Neutrophil (primary cell): ENCODE results near the gene PKD1.

ENCODE experiments used
- H3K27ac ChIP-seq: fragments of 200-600 bp; sonication (generic); 2 replicates; pipeline ENCODE4 v1.5.1; 2016; ENCODE audit warnings: mild to moderate bottlenecking, moderate library complexity
- H3K27me3 ChIP-seq: fragments of 200-600 bp; sonication (generic); 2 replicates; pipeline ENCODE4 v1.6.0; 2016; ENCODE audit warnings: mild to moderate bottlenecking
- H3K36me3 ChIP-seq: fragments of 200-600 bp; sonication (generic); 2 replicates; pipeline ENCODE4 v1.5.1; 2017
- H3K4me1 ChIP-seq, 2 experiments: fragments of 200-600 bp in 1 of 2; sonication (generic) in 1 of 2; 1 replicate in 1 of 2; 2 replicates in 1 of 2; pipeline versions ENCODE4 v1.5.1 to v1.6.1; 2013 to 2016; ENCODE audit warnings: low read depth in 1 of 2, low read length in 1 of 2, mild to moderate bottlenecking in 1 of 2, moderate library complexity in 1 of 2; ENCODE audit not compliant: control insufficient read depth in 1 of 2, insufficient read depth in 1 of 2
- H3K4me3 ChIP-seq, 2 experiments: fragments of 200-600 bp in 1 of 2; sonication (generic) in 1 of 2; 1 replicate in 1 of 2; 2 replicates in 1 of 2; pipeline ENCODE4 v1.5.1; 2013 to 2016; ENCODE audit warnings: low read depth in 1 of 2, low read length in 1 of 2, mild to moderate bottlenecking in 1 of 2, moderate library complexity in 1 of 2
- H3K9me3 ChIP-seq: fragments of 200-600 bp; sonication (generic); 2 replicates; pipeline ENCODE4 v1.5.1; 2016
- TF ChIP-seq, protein P1 (sequence below): fragments of 200-600 bp; sonication (generic); IDR thresholded peaks from 2 replicates; pipeline ENCODE4 v1.5.1; 2016; ENCODE audit warnings: antibody characterized with exemption

The PKD1 gene

DNA sequence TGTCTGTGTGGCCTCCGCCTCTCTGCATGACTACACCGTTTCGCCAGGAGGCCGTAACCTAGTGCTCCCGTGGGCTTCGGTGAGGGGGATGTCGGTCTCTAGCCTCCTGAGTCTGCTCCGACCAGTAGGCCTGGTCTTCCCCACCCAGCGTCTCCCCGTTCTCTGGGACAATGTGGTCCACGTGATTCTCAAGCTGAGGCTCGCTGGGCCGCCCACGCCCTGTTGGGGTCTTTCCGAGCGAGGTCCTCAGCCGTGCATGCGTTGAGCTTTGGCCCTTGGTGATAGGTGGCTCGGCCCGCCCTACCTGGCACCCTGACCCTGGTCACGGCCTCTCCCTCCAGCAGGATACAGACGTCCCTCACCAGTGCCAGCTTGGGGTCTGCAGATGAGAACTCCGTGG is 57.0 kb downstream of the PKD1 start:
- Histone ChIP-seq H3K9me3 (no peaks in the 10 kb centered on the region), H3K36me3 (peaks cover 99% of the 10 kb centered on the region), H3K27me3 (no peaks in the 10 kb centered on the region), H3K4me3 (no peak overlapping the region), H3K4me1 (no peaks in the 10 kb centered on the region), H3K27ac (no peak overlapping the region)
- TF ChIP-seq, protein P1, sequence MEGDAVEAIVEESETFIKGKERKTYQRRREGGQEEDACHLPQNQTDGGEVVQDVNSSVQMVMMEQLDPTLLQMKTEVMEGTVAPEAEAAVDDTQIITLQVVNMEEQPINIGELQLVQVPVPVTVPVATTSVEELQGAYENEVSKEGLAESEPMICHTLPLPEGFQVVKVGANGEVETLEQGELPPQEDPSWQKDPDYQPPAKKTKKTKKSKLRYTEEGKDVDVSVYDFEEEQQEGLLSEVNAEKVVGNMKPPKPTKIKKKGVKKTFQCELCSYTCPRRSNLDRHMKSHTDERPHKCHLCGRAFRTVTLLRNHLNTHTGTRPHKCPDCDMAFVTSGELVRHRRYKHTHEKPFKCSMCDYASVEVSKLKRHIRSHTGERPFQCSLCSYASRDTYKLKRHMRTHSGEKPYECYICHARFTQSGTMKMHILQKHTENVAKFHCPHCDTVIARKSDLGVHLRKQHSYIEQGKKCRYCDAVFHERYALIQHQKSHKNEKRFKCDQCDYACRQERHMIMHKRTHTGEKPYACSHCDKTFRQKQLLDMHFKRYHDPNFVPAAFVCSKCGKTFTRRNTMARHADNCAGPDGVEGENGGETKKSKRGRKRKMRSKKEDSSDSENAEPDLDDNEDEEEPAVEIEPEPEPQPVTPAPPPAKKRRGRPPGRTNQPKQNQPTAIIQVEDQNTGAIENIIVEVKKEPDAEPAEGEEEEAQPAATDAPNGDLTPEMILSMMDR, result no peak

DNA sequence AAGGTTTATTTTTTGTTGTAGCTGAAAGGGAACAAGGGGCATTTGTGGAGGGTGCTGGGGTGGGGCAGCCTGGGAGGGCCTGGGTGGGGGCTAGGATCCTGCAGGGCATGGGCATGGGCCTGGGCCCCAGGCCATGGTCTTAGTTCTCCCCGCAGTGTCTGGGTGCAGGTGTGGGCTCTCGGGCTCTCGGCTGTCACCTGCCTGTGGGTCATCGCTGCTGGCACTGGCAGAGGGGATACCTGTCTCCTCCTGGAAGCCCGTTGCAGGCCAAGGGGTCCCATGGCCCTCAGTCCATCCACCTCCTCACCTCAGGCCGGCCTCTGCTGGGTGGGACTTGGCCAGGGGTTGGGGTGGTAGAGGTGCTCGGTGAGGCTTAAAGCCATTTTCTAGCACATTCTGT is 57.6 kb downstream of the PKD1 start:
- no peak overlapping the region for H3K4me3 ChIP-seq
- peaks cover 99% of the 10 kb centered on the region for H3K36me3 ChIP-seq
- no peaks in the 10 kb centered on the region for H3K4me1 ChIP-seq

DNA sequence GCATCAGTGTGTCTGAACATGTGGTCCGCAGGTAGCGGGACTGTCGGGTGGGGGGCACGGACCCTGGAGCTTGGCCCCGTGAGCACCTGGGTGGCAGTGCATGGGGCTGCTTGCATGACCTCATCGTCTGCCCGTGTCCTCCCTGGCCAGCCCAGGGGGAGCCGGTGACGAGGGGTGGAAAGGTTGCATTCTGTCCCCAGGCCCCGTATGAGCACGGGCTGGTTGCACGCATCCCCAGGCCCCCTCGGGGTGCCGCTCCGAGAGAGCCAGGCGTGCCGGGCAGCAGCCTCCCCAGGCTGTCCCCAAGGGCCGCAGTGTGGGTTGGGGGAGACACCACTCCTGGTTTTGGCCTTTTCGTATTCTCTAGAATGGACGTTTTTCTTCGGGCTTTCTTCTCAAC is 58.0 kb downstream of the PKD1 start:
- peaks cover 99% of the 10 kb centered on the region for H3K36me3 ChIP-seq
- no peaks in the 10 kb centered on the region for H3K27me3 ChIP-seq
- H3K4me3 ChIP-seq, result no peak overlapping the region
- no peaks in the 10 kb centered on the region for H3K9me3 ChIP-seq
- H3K4me1 ChIP-seq, result no peaks in the 10 kb centered on the region
- TF ChIP-seq, protein P1, result no peak
- H3K27ac ChIP-seq, result no peak overlapping the region

More for the DNA sequence above, 57.6 kb downstream of the PKD1 start:
- Histone ChIP-seq H3K9me3 (no peaks in the 10 kb centered on the region), H3K27ac (no peak overlapping the region), H3K27me3 (no peaks in the 10 kb centered on the region)
- TF ChIP-seq, protein P1, result no peak

DNA sequence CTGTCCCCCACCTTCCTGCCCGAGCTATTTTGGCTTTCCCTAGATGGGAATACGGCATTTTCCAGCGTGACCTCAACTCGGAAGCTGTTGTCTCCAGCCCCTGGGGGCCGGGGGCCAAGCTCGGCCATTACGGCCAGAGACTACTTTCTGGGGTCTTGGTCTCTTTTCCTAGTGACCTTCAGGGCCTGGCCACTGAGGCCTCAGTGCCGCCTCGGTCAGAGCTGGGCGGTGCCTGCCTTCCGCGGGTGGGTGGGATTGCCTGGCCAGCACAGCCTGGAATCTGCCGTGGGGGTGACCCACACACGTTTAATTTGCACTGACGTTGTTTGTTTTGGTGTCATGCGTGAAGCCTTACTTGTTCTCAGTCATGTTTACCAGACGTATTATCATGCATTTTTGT is 58.7 kb downstream of the PKD1 start:
- Histone ChIP-seq H3K27me3 (no peaks in the 10 kb centered on the region), H3K4me1 (no peaks in the 10 kb centered on the region), H3K36me3 (peaks cover 99% of the 10 kb centered on the region), H3K27ac (no peak overlapping the region), H3K4me3 (no peak overlapping the region), H3K9me3 (no peaks in the 10 kb centered on the region)
- TF ChIP-seq, protein P1, result no peak

DNA sequence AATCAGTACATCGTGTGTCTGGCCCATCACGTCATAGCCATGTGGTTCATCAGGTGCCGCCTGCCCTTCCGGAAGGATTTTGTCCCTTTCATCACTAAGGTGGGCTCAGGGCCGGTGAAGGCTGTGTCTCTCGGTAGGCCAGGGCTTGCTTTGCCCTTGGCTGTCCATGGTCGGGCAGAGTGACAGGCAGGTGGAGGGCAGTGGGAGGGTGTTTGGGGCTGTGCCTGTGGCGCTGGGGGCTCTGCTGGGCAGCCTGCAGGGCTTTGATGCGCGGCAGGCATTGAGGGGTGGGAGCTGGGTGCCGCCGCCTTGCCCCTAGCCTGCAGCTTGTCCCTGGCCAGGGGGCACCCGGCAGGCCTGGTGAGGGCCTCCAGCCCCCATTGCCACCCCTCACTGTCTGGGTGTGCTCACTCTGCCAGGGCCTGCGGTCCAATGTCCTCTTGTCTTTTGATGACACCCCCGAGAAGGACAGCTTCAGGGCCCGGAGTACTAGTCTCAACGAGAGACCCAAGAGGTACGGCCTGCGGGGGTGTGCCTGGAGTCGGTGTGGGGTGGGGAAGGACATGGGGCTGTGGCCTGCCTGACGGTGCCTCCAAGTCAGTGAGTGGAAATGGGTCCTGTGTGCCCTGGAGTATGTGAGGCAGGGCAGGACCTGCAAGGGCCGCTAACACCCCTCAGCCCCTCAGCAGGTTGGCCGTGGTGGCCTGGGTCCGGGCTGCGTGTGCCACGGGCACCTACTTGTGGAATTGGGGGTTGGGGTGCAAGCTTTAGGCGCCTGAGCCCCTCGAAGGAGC is 59.4 kb downstream of the PKD1 start:
- H3K36me3 ChIP-seq, result peaks cover 99% of the 10 kb centered on the region
- H3K4me3 ChIP-seq, result no peak overlapping the region
- H3K9me3 ChIP-seq, result no peaks in the 10 kb centered on the region
- TF ChIP-seq, protein P1, result no peak
- H3K4me1 ChIP-seq, result peaks cover 0 to 4% of the 10 kb centered on the region in 2 experiments
- no peak overlapping the region for H3K27ac ChIP-seq
- H3K27me3 ChIP-seq, result no peaks in the 10 kb centered on the region
